Aorta (tissue), 5 donors: Measurements from ENCODE around the gene RAB11A. TPM values are rescaled to one million over a fixed set of nuclear protein-coding genes. Genes with fewer than 3 reads are reported as not detected.

ENCODE experiments used
- ATAC-seq: fragments of 200-7000 bp; cut with Tn5 transposase; one replicate; pipeline ENCODE4 v1.9.1; 2022; ENCODE audit warnings: moderate library complexity; ENCODE audit not compliant: low FRiP score
- DNase-seq, 2 donors: peaks; one replicate each; pipeline ENCODE4 v3.0.0-alpha.2; 2020
- H3K27ac ChIP-seq, 2 donors: one replicate each; pipeline ENCODE4 v1.5.1; 2013; ENCODE audit warnings: low read length in 2 of 2, mild to moderate bottlenecking in 2 of 2, moderate library complexity in 2 of 2, control low read depth in 1 of 2, inconsistent platforms in 1 of 2, low read depth in 1 of 2
- H3K27me3 ChIP-seq, 2 donors: one replicate each; pipeline ENCODE4 v1.6.1; 2013; ENCODE audit warnings: control low read depth in 1 of 2, low read length in 1 of 2, mild to moderate bottlenecking in 1 of 2, moderate library complexity in 1 of 2; ENCODE audit not compliant: insufficient read depth in 2 of 2, control insufficient read depth in 1 of 2
- H3K36me3 ChIP-seq, 2 donors: one replicate each; pipeline ENCODE4 v1.6.1; 2013; ENCODE audit warnings: control low read depth in 1 of 2, low read length in 1 of 2, mild to moderate bottlenecking in 1 of 2; ENCODE audit not compliant: insufficient read depth in 2 of 2, control insufficient read depth in 1 of 2
- H3K4me1 ChIP-seq, 2 donors: one replicate each; pipeline ENCODE4 v1.6.1; 2013; ENCODE audit warnings: low read length in 2 of 2, control low read depth in 1 of 2, mild to moderate bottlenecking in 1 of 2, moderate library complexity in 1 of 2; ENCODE audit not compliant: insufficient read depth in 2 of 2, control insufficient read depth in 1 of 2
- H3K4me3 ChIP-seq, 2 donors: one replicate each; pipeline ENCODE4 v1.5.1; 2013; ENCODE audit warnings: low read length in 2 of 2, control low read depth in 1 of 2, mild to moderate bottlenecking in 1 of 2
- H3K9me3 ChIP-seq: one replicate; pipeline ENCODE4 v1.6.1; 2013; ENCODE audit warnings: mild to moderate bottlenecking, low read length; ENCODE audit not compliant: control insufficient read depth
- WGBS, 2 donors: extraction: QIAGEN DNeasy Blood & Tissue Kit; methylation state at CpG; one replicate each; pipeline ENCODE4 v1.1.7; 2013; 5-methylcytosine and 5-hydroxymethylcytosine counted together
- intact Hi-C, 2 donors: fragments of 100-400 bp; cut with DNase I; formaldehyde crosslinking; loops; one replicate each; pipeline versions ENCODE4 v1.14.2 to v1.15.0; 2022
- long read RNA-seq, 2 donors: library from polyadenylated mRNA; unstranded; transcript quantifications; one replicate each; pipeline ENCODE4 v2.0.0, GENCODE V29; 2020 to 2021
- polyA plus RNA-seq, 2 donors: library from polyadenylated mRNA; stranded (reverse); fragments of 200-250 nt; gene quantifications; one replicate each; pipeline ENCODE4 v1.2.3, GENCODE V29; 2013
- total RNA-seq, 2 donors: library from RNA; stranded (reverse); fragmentation: NEBNext Ultra II Directional; extraction: Animal tissue kit (Norgen Biotek cat#: 25700); gene quantifications; one replicate each; pipeline ENCODE4 v1.2.1, GENCODE V29; 2021
- donor health status: healthy with polysubstance abuse.
- donor health status: Bipolar disorder and iron deficiency.
- donor health status: DM: no; HTN: no; CAD: no.
- donor health status: DM: no; HTN: no; CAD: no.
- donor health status: DM: yes; HTN: yes; CAD: no.

The RAB11A gene
- 100 to 1,000 TPM; 149 to 156 TPM for total RNA-seq
- polyA plus RNA-seq, result 10 to 100 TPM; 89.0 to 94.2 TPM
- long read RNA-seq, donor 1, full-length matches to known transcripts, result 78 of 138 reads
- long read RNA-seq, donor 1, partial matches to known transcripts, result 14 of 138 reads
- long read RNA-seq, donor 1, other reads (novel, unspliced or antisense), result 46 of 138 reads
- long read RNA-seq, donor 2, full-length matches to known transcripts, result 27 of 136 reads
- long read RNA-seq, donor 2, partial matches to known transcripts, result 3 of 136 reads
- long read RNA-seq, donor 2, other reads (novel, unspliced or antisense), result 106 of 136 reads

GRCh38 chr15:65869126-65869953 lies at the start of gene RAB11A:
Gene RAB11A, plus strand, starts transcription at chr15:65869491. Its CDS starts 95 bp downstream, at chr15:65869586.
- H3K9me3 ChIP-seq, result no peaks in the 10 kb centered on the region
- H3K27ac ChIP-seq, result peak within 1 kb of the TSS; percentile 85 to 94
- H3K4me1 ChIP-seq, result no peaks in the 10 kb centered on the region
- H3K36me3 ChIP-seq, result no peaks in the 10 kb centered on the region
- peak within 1 kb of the TSS; percentile 82 to 93 for H3K4me3 ChIP-seq
- intact Hi-C loops, result loop anchor here (2.0 to 10.0 kb wide), 3 partner anchors 37 to 235 kb away; no protein-coding TSS in a partner anchor
- no peaks in the 10 kb centered on the region for H3K27me3 ChIP-seq
- DNase-seq (peak; percentile 97 to 98), ATAC-seq (peak; percentile 99)
- 0% methylated on average over 62 of the region's 62 CpGs for WGBS, 2 donors

- ATAC-seq (no peak), DNase-seq (no peak)
- H3K27ac ChIP-seq, result no peak overlapping the region
- no peak overlapping the region for H3K4me3 ChIP-seq
- intact Hi-C loops, result no loop called here
- 95% methylated on average over 3 of the region's 3 CpGs for WGBS, 2 donors
- no peaks in the 10 kb centered on the region for H3K9me3 ChIP-seq
- no peaks in the 10 kb centered on the region for H3K27me3 ChIP-seq
- H3K36me3 ChIP-seq, result no peaks in the 10 kb centered on the region
- H3K4me1 ChIP-seq, result no peaks in the 10 kb centered on the region
Observed at GRCh38 chr15:65819563-65819960, 49.7 kb upstream of the RAB11A start.

GRCh38 chr15:65821070-65821469 lies 48.2 kb upstream of the RAB11A start:
- Histone ChIP-seq H3K36me3 (no peaks in the 10 kb centered on the region), H3K4me1 (no peaks in the 10 kb centered on the region), H3K4me3 (no peak overlapping the region), H3K27me3 (no peaks in the 10 kb centered on the region), H3K9me3 (no peaks in the 10 kb centered on the region), H3K27ac (no peak overlapping the region)
- DNase-seq (no peak), ATAC-seq (no peak)
- intact Hi-C loops, result no loop called here

GRCh38 chr15:65822316-65822715 lies 47.0 kb upstream of the RAB11A start:
- intact Hi-C loops, result no loop called here
- Histone ChIP-seq H3K27ac (no peak overlapping the region), H3K36me3 (no peaks in the 10 kb centered on the region), H3K9me3 (no peaks in the 10 kb centered on the region), H3K4me3 (no peak overlapping the region), H3K4me1 (no peaks in the 10 kb centered on the region), H3K27me3 (no peaks in the 10 kb centered on the region)
- no peak for ATAC-seq
- WGBS, 2 donors, result 23 to 43% methylated on average over 3 of the region's 3 CpGs
- DNase-seq, result no peak

- intact Hi-C loops, result no loop called here
- no peak overlapping the region for H3K27ac ChIP-seq
- ATAC-seq (peak; percentile 79), DNase-seq (peak in 1 of 2 donors; percentile 55)
- no peaks in the 10 kb centered on the region for H3K36me3 ChIP-seq
- no peaks in the 10 kb centered on the region for H3K27me3 ChIP-seq
- H3K4me3 ChIP-seq, result no peak overlapping the region
- no peaks in the 10 kb centered on the region for H3K4me1 ChIP-seq
- WGBS, 2 donors, result 64 to 65% methylated on average over 7 of the region's 7 CpGs
- H3K9me3 ChIP-seq, result no peaks in the 10 kb centered on the region
Observed at GRCh38 chr15:65824031-65824743, 45.1 kb upstream of the RAB11A start.

GRCh38 chr15:65824941-65825544 lies 44.2 kb upstream of the RAB11A start:
- intact Hi-C loops, result no loop called here
- no peak overlapping the region for H3K4me3 ChIP-seq
- H3K4me1 ChIP-seq, result no peaks in the 10 kb centered on the region
- no peaks in the 10 kb centered on the region for H3K27me3 ChIP-seq
- 69 to 85% methylated on average over 5 of the region's 5 CpGs for WGBS, 2 donors
- no peak for DNase-seq
- H3K9me3 ChIP-seq, result no peaks in the 10 kb centered on the region
- H3K27ac ChIP-seq, result no peak overlapping the region
- H3K36me3 ChIP-seq, result no peaks in the 10 kb centered on the region
- peak; percentile 60 for ATAC-seq

- H3K27me3 ChIP-seq, result no peaks in the 10 kb centered on the region
- H3K9me3 ChIP-seq, result no peaks in the 10 kb centered on the region
- no peak for ATAC-seq
- WGBS, 2 donors, result 76 to 81% methylated on average over 3 of the region's 3 CpGs
- H3K36me3 ChIP-seq, result no peaks in the 10 kb centered on the region
- H3K27ac ChIP-seq, result no peak overlapping the region
- intact Hi-C loops, result no loop called here
- no peak overlapping the region for H3K4me3 ChIP-seq
- no peaks in the 10 kb centered on the region for H3K4me1 ChIP-seq
- DNase-seq, result no peak
Observed at GRCh38 chr15:65827065-65827464, 42.2 kb upstream of the RAB11A start.

GRCh38 chr15:65828585-65828984 lies 40.7 kb upstream of the RAB11A start:
- Histone ChIP-seq H3K36me3 (no peaks in the 10 kb centered on the region), H3K27me3 (no peaks in the 10 kb centered on the region), H3K4me3 (no peak overlapping the region), H3K27ac (no peak overlapping the region), H3K9me3 (no peaks in the 10 kb centered on the region), H3K4me1 (peaks cover 0 to 2% of the 10 kb centered on the region in 2 donors)
- intact Hi-C loops, result no loop called here
- DNase-seq (no peak), ATAC-seq (no peak)
- WGBS, 2 donors, result 94 to 98% methylated on average over 2 of the region's 2 CpGs
